ENCODE data around the gene MYL4.

- TF ChIP-seq CBX3 (IDR thresholded peaks at IDR 0.05; ENCODE audit: borderline replicate concordance, low read depth), result no peak
- TF ChIP-seq SPI1 (IDR thresholded peaks at IDR 0.05; ENCODE audit: borderline replicate concordance, insufficient read depth, low read depth, low read length), result no peak
- no peak for TF ChIP-seq EP300 (IDR thresholded peaks at IDR 0.05; ENCODE audit: borderline replicate concordance in 1 of 2, control insufficient read depth in 1 of 2, low read depth in 2 of 2, low read length in 2 of 2)
- no peak for TF ChIP-seq HCFC1 (IDR thresholded peaks at IDR 0.05; ENCODE audit: low read length)
- TF ChIP-seq SP1 (IDR thresholded peaks at IDR 0.05; ENCODE audit: low read depth, low read length), result no peak
- no peak for TF ChIP-seq NRF1 (conservative IDR thresholded peaks at IDR 0.05; ENCODE audit: low read depth, low read length)
- TF ChIP-seq, protein P1, sequence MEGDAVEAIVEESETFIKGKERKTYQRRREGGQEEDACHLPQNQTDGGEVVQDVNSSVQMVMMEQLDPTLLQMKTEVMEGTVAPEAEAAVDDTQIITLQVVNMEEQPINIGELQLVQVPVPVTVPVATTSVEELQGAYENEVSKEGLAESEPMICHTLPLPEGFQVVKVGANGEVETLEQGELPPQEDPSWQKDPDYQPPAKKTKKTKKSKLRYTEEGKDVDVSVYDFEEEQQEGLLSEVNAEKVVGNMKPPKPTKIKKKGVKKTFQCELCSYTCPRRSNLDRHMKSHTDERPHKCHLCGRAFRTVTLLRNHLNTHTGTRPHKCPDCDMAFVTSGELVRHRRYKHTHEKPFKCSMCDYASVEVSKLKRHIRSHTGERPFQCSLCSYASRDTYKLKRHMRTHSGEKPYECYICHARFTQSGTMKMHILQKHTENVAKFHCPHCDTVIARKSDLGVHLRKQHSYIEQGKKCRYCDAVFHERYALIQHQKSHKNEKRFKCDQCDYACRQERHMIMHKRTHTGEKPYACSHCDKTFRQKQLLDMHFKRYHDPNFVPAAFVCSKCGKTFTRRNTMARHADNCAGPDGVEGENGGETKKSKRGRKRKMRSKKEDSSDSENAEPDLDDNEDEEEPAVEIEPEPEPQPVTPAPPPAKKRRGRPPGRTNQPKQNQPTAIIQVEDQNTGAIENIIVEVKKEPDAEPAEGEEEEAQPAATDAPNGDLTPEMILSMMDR (IDR thresholded peaks at IDR 0.05 in 2 of 3, conservative IDR thresholded peaks at IDR 0.05 in 1 of 3; ENCODE audit: control insufficient read depth in 2 of 3, extremely low read depth in 1 of 3, insufficient read depth in 1 of 3, low read depth in 3 of 3, low read length in 3 of 3), result no peak
- no peak for TF ChIP-seq POLR2A (IDR thresholded peaks at IDR 0.05; ENCODE audit: low read depth, low read length)
- TF ChIP-seq SMAD1 (IDR thresholded peaks at IDR 0.05; ENCODE audit: low read depth, partially characterized antibody), result no peak
- no peak for TF ChIP-seq PAX8 (IDR thresholded peaks at IDR 0.05)
Observed at GRCh38 chr17:47165137-47165536, 44.0 kb upstream of the MYL4 start.

Measured in GM12878 (cell line).